Measurements from ENCODE around the gene CCDC154.

DNA sequence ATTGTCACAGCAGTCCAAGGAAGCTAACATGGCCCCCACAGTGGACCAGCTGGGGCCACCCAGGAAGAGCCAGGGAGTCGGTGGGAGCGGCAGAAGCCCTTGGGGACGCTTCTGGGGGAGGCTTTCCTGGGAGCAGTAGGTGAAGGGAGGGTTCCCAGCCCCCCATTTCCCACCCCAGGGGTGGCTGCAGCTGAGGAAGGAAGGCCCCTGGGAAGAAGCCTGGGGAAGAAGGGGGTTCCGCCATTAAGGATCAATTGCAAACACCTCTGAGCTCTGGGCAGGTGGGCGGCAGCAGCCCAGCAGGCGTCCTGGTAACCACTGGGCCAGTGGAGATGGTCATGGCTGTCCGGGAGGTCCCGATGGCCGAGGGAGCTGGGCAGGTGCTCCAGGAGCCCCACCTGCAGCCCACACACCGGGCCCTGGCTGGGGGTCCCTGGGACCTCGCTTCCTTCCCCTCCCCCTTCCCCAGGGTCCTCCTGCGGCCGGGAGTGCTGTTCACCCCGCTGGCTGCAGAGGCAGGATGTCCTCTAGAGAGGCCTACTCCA, 14.1 kb downstream of the CCDC154 start:
- TF ChIP-seq, protein P1, sequence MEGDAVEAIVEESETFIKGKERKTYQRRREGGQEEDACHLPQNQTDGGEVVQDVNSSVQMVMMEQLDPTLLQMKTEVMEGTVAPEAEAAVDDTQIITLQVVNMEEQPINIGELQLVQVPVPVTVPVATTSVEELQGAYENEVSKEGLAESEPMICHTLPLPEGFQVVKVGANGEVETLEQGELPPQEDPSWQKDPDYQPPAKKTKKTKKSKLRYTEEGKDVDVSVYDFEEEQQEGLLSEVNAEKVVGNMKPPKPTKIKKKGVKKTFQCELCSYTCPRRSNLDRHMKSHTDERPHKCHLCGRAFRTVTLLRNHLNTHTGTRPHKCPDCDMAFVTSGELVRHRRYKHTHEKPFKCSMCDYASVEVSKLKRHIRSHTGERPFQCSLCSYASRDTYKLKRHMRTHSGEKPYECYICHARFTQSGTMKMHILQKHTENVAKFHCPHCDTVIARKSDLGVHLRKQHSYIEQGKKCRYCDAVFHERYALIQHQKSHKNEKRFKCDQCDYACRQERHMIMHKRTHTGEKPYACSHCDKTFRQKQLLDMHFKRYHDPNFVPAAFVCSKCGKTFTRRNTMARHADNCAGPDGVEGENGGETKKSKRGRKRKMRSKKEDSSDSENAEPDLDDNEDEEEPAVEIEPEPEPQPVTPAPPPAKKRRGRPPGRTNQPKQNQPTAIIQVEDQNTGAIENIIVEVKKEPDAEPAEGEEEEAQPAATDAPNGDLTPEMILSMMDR (optimal IDR thresholded peaks at IDR 0.05 in 1 of 3, IDR thresholded peaks at IDR 0.05 in 1 of 3, conservative IDR thresholded peaks at IDR 0.05 in 1 of 3; ENCODE audit: extremely low read depth in 1 of 3, insufficient read depth in 2 of 3, low read length in 3 of 3), result no peak
- TF ChIP-seq EZH2 (IDR thresholded peaks at IDR 0.05; ENCODE audit: low read length), result no peak
